Measurements from ENCODE around the gene ANTXR2. TPM values are rescaled to one million over a fixed set of nuclear protein-coding genes. Genes with fewer than 3 reads are reported as not detected.

ANTXR2 gene
- total RNA-seq, 1 experiment from 2014 or later = 7.0 TPM

DNA sequence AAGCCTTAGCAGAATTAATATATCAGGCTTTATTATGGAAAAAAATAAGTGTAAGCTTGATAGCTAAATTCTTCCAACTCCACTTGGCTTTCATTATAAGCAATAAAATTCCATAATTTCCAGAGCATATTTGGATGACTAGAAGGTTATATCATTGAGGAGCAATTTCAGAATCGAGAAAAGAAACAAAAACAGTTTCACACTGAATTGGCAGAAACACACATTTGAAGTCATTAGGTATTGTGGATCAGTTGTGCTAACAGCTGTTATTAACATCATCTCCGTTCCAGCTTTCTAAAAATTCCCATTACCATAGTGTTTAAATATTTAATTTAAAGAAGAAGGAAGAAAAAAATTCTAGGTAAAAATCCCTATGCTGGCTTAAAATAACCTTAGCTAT lies 92.6 kb downstream of the ANTXR2 start:
- H3K9me3 ChIP-seq (ENCODE audit: low read depth, low read length, poor library complexity, severe bottlenecking) = no peaks in the 10 kb centered on the region
- no peaks in the 10 kb centered on the region for H3K36me3 ChIP-seq (ENCODE audit: insufficient read depth, low read length, poor library complexity, severe bottlenecking)
- H3K4me3 ChIP-seq (ENCODE audit: low read depth, low read length, poor library complexity, severe bottlenecking) = no peak overlapping the region
- BruUV-seq (replicated peaks) = no TSS peak
- intact Hi-C loops (cut with micrococcal nuclease; ENCODE audit: unreplicated experiment) = no loop called here
- H3K27ac ChIP-seq (ENCODE audit: low read depth, low read length, poor library complexity, severe bottlenecking) = no peak overlapping the region
- TF ChIP-seq CTCF (conservative IDR thresholded peaks at IDR 0.05; ENCODE audit: low read depth, low read length) = no peak
- TF ChIP-seq EZH2 (IDR thresholded peaks at IDR 0.05; ENCODE audit: borderline replicate concordance, low read depth, low read length, poor library complexity, severe bottlenecking) = no peak
- ChIA-PET CTCF (no interaction called here), POLR2A (ENCODE audit: low non-redundant PET) (interaction anchor here (0.7 kb wide), 1 partner anchor 128 kb away, joined by 14 read pairs; no protein-coding TSS in a partner anchor)
- H3K4me1 ChIP-seq (ENCODE audit: insufficient read depth, low read length, poor library complexity, severe bottlenecking) = no peaks in the 10 kb centered on the region
- DNase-seq (ENCODE audit: low spot score) = no peak
- H3K27me3 ChIP-seq (replicated peaks; ENCODE audit: insufficient read depth, low read depth, low read length, poor library complexity) = no peaks in the 10 kb centered on the region

DNA sequence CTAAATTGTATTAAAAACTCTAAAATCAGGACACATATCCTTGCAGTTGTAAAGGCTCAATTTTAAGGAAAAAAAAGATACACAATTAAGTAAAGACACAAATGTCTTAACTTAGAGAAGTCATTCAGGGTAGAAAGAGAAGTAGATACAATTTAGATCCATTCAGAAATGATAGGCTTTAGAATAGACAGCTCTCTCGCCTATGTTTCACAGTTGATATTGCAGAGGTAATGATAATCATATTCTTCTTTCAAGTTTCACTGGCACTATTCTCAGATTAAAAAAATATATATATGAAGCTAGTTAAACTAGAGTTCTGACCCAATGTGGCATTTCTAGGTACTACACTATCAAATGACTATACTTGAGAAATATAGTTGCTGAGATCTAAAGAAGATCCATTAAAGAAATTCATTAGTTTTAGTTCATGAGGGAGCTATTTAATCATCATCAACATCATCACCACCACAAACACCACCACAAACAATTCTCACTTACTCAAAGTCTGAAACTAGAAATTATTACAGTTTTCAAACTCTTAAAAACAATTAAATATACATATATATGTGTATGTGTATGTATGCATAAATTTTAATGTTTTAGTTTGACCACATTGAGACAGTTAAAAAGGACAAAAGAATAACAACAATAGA lies 93.1 kb downstream of the ANTXR2 start:
- H3K9me3 ChIP-seq (ENCODE audit: low read depth, low read length, poor library complexity, severe bottlenecking) = no peaks in the 10 kb centered on the region
- DNase-seq (ENCODE audit: low spot score) = no peak
- no TSS peak for BruUV-seq (replicated peaks)
- intact Hi-C loops (cut with micrococcal nuclease; ENCODE audit: unreplicated experiment) = no loop called here
- no peaks in the 10 kb centered on the region for H3K36me3 ChIP-seq (ENCODE audit: insufficient read depth, low read length, poor library complexity, severe bottlenecking)
- no peaks in the 10 kb centered on the region for H3K27me3 ChIP-seq (replicated peaks; ENCODE audit: insufficient read depth, low read depth, low read length, poor library complexity)
- TF ChIP-seq EZH2 (IDR thresholded peaks at IDR 0.05; ENCODE audit: borderline replicate concordance, low read depth, low read length, poor library complexity, severe bottlenecking) = no peak
- TF ChIP-seq CTCF (conservative IDR thresholded peaks at IDR 0.05; ENCODE audit: low read depth, low read length) = no peak
- H3K4me1 ChIP-seq (ENCODE audit: insufficient read depth, low read length, poor library complexity, severe bottlenecking) = no peaks in the 10 kb centered on the region
- POLR2A ChIA-PET (ENCODE audit: low non-redundant PET) = interaction anchor here (0.7 kb wide), 1 partner anchor 128 kb away, joined by 14 read pairs; no protein-coding TSS in a partner anchor
- H3K27ac ChIP-seq (ENCODE audit: low read depth, low read length, poor library complexity, severe bottlenecking) = no peak overlapping the region
- H3K4me3 ChIP-seq (ENCODE audit: low read depth, low read length, poor library complexity, severe bottlenecking) = no peak overlapping the region
- CTCF ChIA-PET = no interaction called here

- no peak for DNase-seq (ENCODE audit: low spot score)
- Histone ChIP-seq H3K36me3 (ENCODE audit: insufficient read depth, low read length, poor library complexity, severe bottlenecking) (no peaks in the 10 kb centered on the region), H3K4me3 (ENCODE audit: low read depth, low read length, poor library complexity, severe bottlenecking) (no peak overlapping the region), H3K27me3 (replicated peaks; ENCODE audit: insufficient read depth, low read depth, low read length, poor library complexity) (no peaks in the 10 kb centered on the region), H3K4me1 (ENCODE audit: insufficient read depth, low read length, poor library complexity, severe bottlenecking) (no peaks in the 10 kb centered on the region), H3K9me3 (ENCODE audit: low read depth, low read length, poor library complexity, severe bottlenecking) (no peaks in the 10 kb centered on the region), H3K27ac (ENCODE audit: low read depth, low read length, poor library complexity, severe bottlenecking) (no peak overlapping the region)
- ChIA-PET CTCF (no interaction called here), POLR2A (ENCODE audit: low non-redundant PET) (no interaction called here)
- TF ChIP-seq EZH2 (IDR thresholded peaks at IDR 0.05; ENCODE audit: borderline replicate concordance, low read depth, low read length, poor library complexity, severe bottlenecking) = no peak
- TF ChIP-seq CTCF (conservative IDR thresholded peaks at IDR 0.05; ENCODE audit: low read depth, low read length) = no peak
- intact Hi-C loops (cut with micrococcal nuclease; ENCODE audit: unreplicated experiment) = no loop called here
- no TSS peak for BruUV-seq (replicated peaks)
Measured at GRCh38 chr4:79977131-79977840, 95.7 kb downstream of the ANTXR2 start.
